ENCODE measurements around the gene ZNF71.

The ZNF71 gene

DNA sequence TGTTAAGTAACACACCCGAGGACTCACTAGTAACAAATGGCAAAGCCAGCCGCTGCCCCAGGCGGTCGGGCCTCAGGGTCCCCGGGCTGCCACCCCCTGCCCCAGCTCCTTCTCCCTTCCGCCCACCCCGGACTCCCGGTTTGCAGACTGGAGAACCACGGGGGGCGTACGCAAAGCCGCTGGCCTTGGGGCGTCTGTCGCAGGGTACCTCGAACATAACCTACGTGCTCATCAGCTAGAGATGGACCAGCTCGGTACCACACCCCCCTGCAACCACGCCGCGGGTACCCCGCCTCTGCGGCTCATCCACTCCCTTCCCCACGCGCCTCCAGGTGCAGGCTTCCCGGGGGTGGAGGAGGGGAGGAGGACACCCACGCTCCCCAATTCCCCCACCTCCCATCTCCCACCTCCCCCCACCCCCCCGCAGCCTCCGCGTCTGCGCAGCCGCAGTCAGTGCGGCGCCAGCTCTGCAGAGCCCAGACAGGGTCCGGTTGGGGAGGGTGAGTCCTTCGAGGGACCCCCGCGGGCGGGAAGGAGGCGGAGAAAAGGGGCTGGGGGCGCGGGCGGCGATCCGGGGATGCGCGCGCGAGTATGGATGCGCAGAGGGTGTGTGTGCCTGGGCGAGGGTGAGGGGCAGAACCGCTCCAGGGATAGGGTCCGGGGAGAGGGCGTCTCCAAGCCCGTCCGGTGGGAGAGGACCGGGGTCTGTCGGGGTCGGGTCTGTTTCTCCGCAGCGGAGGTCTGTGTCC lies 47.8 kb downstream of the ZNF71 start, which contains the start of gene SMIM17:
SMIM17 (plus strand) TSS at position 449 of the 749 bp plus-strand sequence. CDS start 2,509 bp downstream, outside the sequence.
- no peaks in the 10 kb centered on the region for H3K27me3 ChIP-seq (ENCODE audit: insufficient read depth, poor library complexity, severe bottlenecking)
- TF ChIP-seq, protein P1, sequence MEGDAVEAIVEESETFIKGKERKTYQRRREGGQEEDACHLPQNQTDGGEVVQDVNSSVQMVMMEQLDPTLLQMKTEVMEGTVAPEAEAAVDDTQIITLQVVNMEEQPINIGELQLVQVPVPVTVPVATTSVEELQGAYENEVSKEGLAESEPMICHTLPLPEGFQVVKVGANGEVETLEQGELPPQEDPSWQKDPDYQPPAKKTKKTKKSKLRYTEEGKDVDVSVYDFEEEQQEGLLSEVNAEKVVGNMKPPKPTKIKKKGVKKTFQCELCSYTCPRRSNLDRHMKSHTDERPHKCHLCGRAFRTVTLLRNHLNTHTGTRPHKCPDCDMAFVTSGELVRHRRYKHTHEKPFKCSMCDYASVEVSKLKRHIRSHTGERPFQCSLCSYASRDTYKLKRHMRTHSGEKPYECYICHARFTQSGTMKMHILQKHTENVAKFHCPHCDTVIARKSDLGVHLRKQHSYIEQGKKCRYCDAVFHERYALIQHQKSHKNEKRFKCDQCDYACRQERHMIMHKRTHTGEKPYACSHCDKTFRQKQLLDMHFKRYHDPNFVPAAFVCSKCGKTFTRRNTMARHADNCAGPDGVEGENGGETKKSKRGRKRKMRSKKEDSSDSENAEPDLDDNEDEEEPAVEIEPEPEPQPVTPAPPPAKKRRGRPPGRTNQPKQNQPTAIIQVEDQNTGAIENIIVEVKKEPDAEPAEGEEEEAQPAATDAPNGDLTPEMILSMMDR (IDR thresholded peaks at IDR 0.05; ENCODE audit: insufficient read depth, low read length), result no peak
- TF ChIP-seq, protein P2, sequence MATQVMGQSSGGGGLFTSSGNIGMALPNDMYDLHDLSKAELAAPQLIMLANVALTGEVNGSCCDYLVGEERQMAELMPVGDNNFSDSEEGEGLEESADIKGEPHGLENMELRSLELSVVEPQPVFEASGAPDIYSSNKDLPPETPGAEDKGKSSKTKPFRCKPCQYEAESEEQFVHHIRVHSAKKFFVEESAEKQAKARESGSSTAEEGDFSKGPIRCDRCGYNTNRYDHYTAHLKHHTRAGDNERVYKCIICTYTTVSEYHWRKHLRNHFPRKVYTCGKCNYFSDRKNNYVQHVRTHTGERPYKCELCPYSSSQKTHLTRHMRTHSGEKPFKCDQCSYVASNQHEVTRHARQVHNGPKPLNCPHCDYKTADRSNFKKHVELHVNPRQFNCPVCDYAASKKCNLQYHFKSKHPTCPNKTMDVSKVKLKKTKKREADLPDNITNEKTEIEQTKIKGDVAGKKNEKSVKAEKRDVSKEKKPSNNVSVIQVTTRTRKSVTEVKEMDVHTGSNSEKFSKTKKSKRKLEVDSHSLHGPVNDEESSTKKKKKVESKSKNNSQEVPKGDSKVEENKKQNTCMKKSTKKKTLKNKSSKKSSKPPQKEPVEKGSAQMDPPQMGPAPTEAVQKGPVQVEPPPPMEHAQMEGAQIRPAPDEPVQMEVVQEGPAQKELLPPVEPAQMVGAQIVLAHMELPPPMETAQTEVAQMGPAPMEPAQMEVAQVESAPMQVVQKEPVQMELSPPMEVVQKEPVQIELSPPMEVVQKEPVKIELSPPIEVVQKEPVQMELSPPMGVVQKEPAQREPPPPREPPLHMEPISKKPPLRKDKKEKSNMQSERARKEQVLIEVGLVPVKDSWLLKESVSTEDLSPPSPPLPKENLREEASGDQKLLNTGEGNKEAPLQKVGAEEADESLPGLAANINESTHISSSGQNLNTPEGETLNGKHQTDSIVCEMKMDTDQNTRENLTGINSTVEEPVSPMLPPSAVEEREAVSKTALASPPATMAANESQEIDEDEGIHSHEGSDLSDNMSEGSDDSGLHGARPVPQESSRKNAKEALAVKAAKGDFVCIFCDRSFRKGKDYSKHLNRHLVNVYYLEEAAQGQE (IDR thresholded peaks at IDR 0.05; ENCODE audit: insufficient replicate concordance, low read depth), result no peak
- TF ChIP-seq GABPA (IDR thresholded peaks at IDR 0.05; ENCODE audit: low read depth) (no peak), POLR2AphosphoS5 (IDR thresholded peaks at IDR 0.05; ENCODE audit: low read depth) (no peak), SPI1 (IDR thresholded peaks at IDR 0.05; ENCODE audit: borderline replicate concordance, low read depth) (no peak)

DNA sequence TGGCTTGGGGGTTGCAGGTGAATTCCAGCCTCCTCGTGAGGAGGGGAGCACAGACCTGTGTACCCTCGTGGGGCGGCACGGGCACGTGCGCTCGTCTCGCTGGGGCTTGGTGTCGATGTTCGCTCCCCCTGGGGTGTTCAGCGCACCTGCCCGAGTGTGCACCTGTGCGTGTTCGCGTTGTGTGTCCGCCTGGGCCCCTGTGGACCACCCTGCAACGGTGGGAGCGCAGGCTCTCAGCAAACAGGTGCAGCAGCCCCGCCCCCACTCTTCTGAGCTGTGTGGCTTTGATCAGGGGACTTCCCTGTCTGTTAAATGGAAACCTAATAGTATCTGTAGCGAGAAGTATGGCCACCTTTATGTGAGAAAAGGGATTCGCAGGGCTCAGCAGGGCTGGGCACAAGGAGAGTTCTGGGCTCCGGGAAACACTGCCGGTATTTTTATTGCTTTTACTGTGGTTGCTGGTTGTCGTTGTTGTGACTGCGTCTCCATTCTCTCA lies 48.4 kb downstream of the ZNF71 start:
- Histone ChIP-seq H3K4me3 (replicated peaks; ENCODE audit: insufficient read depth, low read length) (no peak overlapping the region), H3K27me3 (ENCODE audit: insufficient read depth, poor library complexity, severe bottlenecking) (no peaks in the 10 kb centered on the region), H3K27ac (replicated peaks) (no peak overlapping the region)
- DNase-seq (ENCODE audit: low read depth in 1 of 2, low spot score in 1 of 2), result no peak
- TF ChIP-seq POLR2AphosphoS5 (IDR thresholded peaks at IDR 0.05; ENCODE audit: low read depth) (no peak), GABPA (IDR thresholded peaks at IDR 0.05; ENCODE audit: low read depth) (no peak), SPI1 (IDR thresholded peaks at IDR 0.05; ENCODE audit: borderline replicate concordance, low read depth) (no peak)
- TF ChIP-seq, protein P2 (IDR thresholded peaks at IDR 0.05; ENCODE audit: insufficient replicate concordance, low read depth), result no peak
- TF ChIP-seq, protein P1 (IDR thresholded peaks at IDR 0.05; ENCODE audit: insufficient read depth, low read length), result no peak

More for the DNA sequence above, 47.8 kb downstream of the ZNF71 start, which contains the start of gene SMIM17:
- H3K4me3 ChIP-seq (replicated peaks; ENCODE audit: insufficient read depth, low read length), result no peak within 1 kb of the TSS
- DNase-seq (ENCODE audit: low read depth in 1 of 2, low spot score in 1 of 2), result no peak
- H3K27ac ChIP-seq (replicated peaks), result no peak within 1 kb of the TSS

DNA sequence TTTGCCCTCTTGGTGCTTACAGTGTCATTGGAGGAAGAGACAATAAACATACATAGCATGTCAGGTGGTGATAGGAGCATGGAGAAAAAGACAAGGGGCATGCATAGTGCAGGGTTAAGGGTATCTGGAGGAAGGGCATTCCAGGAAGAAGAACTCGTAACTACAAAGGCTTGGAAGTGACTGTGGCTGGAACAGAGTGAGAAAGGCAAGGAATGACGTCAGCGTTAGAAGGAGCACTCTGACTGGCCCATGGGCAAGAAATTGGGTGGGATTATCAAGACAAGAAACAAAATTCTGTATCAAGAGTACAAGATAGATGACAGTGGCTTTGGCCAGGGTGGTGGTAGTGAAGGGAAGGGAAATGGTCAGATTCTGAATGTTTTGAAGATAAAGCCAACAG lies 59.0 kb downstream of the ZNF71 start:
- DNase-seq (ENCODE audit: low read depth in 1 of 2, low spot score in 1 of 2), result no peak
- TF ChIP-seq, protein P1 (IDR thresholded peaks at IDR 0.05; ENCODE audit: insufficient read depth, low read length), result no peak
- TF ChIP-seq, protein P2 (IDR thresholded peaks at IDR 0.05; ENCODE audit: insufficient replicate concordance, low read depth), result no peak
- TF ChIP-seq POLR2AphosphoS5 (IDR thresholded peaks at IDR 0.05; ENCODE audit: low read depth) (no peak), SPI1 (IDR thresholded peaks at IDR 0.05; ENCODE audit: borderline replicate concordance, low read depth) (no peak), GABPA (IDR thresholded peaks at IDR 0.05; ENCODE audit: low read depth) (no peak)
- Histone ChIP-seq H3K27ac (replicated peaks) (no peak overlapping the region), H3K27me3 (ENCODE audit: insufficient read depth, poor library complexity, severe bottlenecking) (no peaks in the 10 kb centered on the region), H3K4me3 (replicated peaks; ENCODE audit: insufficient read depth, low read length) (no peak overlapping the region)
